Neuronal stem cell (in vitro differentiated cells): ENCODE results near the gene GATAD2B.

Source experiments
- DNase-seq: peaks from one replicate; pipeline ENCODE4 v3.0.0-alpha.2; 2013; ENCODE audit warnings: low spot score
- H2AFZ ChIP-seq: one replicate; pipeline ENCODE4 v1.6.1; 2013; ENCODE audit warnings: mild to moderate bottlenecking, low read length, inconsistent platforms
- H2AK5ac ChIP-seq: 2 replicates; pipeline ENCODE4 v1.6.1; 2013; ENCODE audit warnings: low read depth, mild to moderate bottlenecking, inconsistent platforms, low read length, moderate library complexity, mixed read lengths
- H2BK120ac ChIP-seq: 2 replicates; pipeline ENCODE4 v1.6.1; 2013; ENCODE audit warnings: low read depth, mild to moderate bottlenecking, inconsistent platforms, low read length, moderate library complexity, mixed read lengths
- H2BK12ac ChIP-seq: one replicate; pipeline ENCODE4 v1.6.1; 2013; ENCODE audit warnings: low read length, inconsistent platforms
- H2BK15ac ChIP-seq: 2 replicates; pipeline ENCODE4 v1.6.1; 2013; ENCODE audit warnings: mild to moderate bottlenecking, low read length, inconsistent platforms, mixed read lengths
- H2BK5ac ChIP-seq: one replicate; pipeline ENCODE4 v1.6.1; 2013; ENCODE audit warnings: inconsistent platforms, mild to moderate bottlenecking, low read length, moderate library complexity
- H3K14ac ChIP-seq: one replicate; pipeline ENCODE4 v1.6.1; 2013; ENCODE audit warnings: low read length, inconsistent platforms
- H3K18ac ChIP-seq: 2 replicates; pipeline ENCODE4 v1.6.1; 2013; ENCODE audit warnings: low read length, inconsistent platforms
- H3K23ac ChIP-seq: 2 replicates; pipeline ENCODE4 v1.6.1; 2013; ENCODE audit warnings: low read depth, mild to moderate bottlenecking, mixed read lengths, low read length, inconsistent platforms; ENCODE audit not compliant: poor library complexity
- H3K27ac ChIP-seq: replicated peaks from 3 replicates; pipeline ENCODE4 v1.5.1; 2013; ENCODE audit warnings: low read length, inconsistent platforms
- H3K27me3 ChIP-seq, 3 experiments: 2 replicates each; pipeline ENCODE4 v1.6.1; 2013; ENCODE audit warnings: low read length in 3 of 3, mild to moderate bottlenecking in 2 of 3, inconsistent platforms in 1 of 3, low read depth in 1 of 3, mixed read lengths in 1 of 3, moderate library complexity in 1 of 3; ENCODE audit not compliant: control insufficient read depth in 3 of 3, insufficient read depth in 3 of 3
- H3K36me3 ChIP-seq, 2 donors: replicated peaks in 1 of 2; 2 replicates each; pipeline ENCODE4 v1.6.1; 2013; ENCODE audit warnings: low read length in 2 of 2; ENCODE audit not compliant: control insufficient read depth in 2 of 2, insufficient read depth in 2 of 2
- H3K4ac ChIP-seq: 2 replicates; pipeline ENCODE4 v1.6.1; 2013; ENCODE audit warnings: inconsistent platforms, mild to moderate bottlenecking, low read length, moderate library complexity
- H3K4me1 ChIP-seq, 2 donors: 1 replicate in 1 of 2; 2 replicates in 1 of 2; pipeline ENCODE4 v1.6.1; 2013; ENCODE audit warnings: low read length in 2 of 2, low read depth in 1 of 2; ENCODE audit not compliant: control insufficient read depth in 2 of 2, insufficient read depth in 1 of 2
- H3K4me2 ChIP-seq: one replicate; pipeline ENCODE4 v1.6.1; 2013; ENCODE audit warnings: mild to moderate bottlenecking, low read length, inconsistent platforms; ENCODE audit not compliant: insufficient read depth, poor library complexity, severe bottlenecking
- H3K4me3 ChIP-seq, 2 donors: 2 replicates each; pipeline ENCODE4 v1.5.1; 2013; ENCODE audit warnings: low read length in 2 of 2, mild to moderate bottlenecking in 2 of 2, inconsistent platforms in 1 of 2, moderate library complexity in 1 of 2
- H3K79me1 ChIP-seq: one replicate; pipeline ENCODE4 v1.6.1; 2013; ENCODE audit warnings: low read depth, mild to moderate bottlenecking, inconsistent platforms, low read length, moderate library complexity
- H3K9ac ChIP-seq: one replicate; pipeline ENCODE4 v1.6.1; 2013; ENCODE audit warnings: mild to moderate bottlenecking, low read depth, low read length, inconsistent platforms; ENCODE audit not compliant: poor library complexity
- H3K9me3 ChIP-seq, 2 donors: replicated peaks in 1 of 2; 2 replicates each; pipeline versions ENCODE3 to v1.6.1; 2013; ENCODE audit warnings: low read length in 2 of 2, mild to moderate bottlenecking in 2 of 2, inconsistent platforms in 1 of 2, low read depth in 1 of 2, mixed read lengths in 1 of 2, moderate library complexity in 1 of 2; ENCODE audit not compliant: control insufficient read depth in 2 of 2, insufficient read depth in 1 of 2
- H4K8ac ChIP-seq: one replicate; pipeline ENCODE4 v1.6.1; 2013; ENCODE audit warnings: low read depth, mild to moderate bottlenecking, inconsistent platforms, low read length, moderate library complexity
- H4K91ac ChIP-seq: one replicate; pipeline ENCODE4 v1.6.1; 2013; ENCODE audit warnings: low read length, low read depth, mild to moderate bottlenecking, inconsistent platforms; ENCODE audit not compliant: poor library complexity
- WGBS, 2 donors: extraction: QIAGEN DNeasy Blood & Tissue Kit; methylation state at CpG; one replicate each; pipeline ENCODE4 v1.1.7; 2013; ENCODE audit warnings: missing lambda C conversion rate in 2 of 2, mixed read lengths in 1 of 2; ENCODE audit not compliant: insufficient read length in 2 of 2, insufficient replicate concordance in 1 of 2; ENCODE audit errors: extremely low coverage in 2 of 2; 5-methylcytosine and 5-hydroxymethylcytosine counted together

The GATAD2B gene

GRCh38 chr1:153942766-153943549, 20.2 kb upstream of the GATAD2B start:
- H2BK15ac ChIP-seq, result no peak overlapping the region
- no CpG with 5 or more reads among the region's 11 CpGs for WGBS, 2 donors
- H2AFZ ChIP-seq, result no peak overlapping the region
- no peak overlapping the region for H2BK5ac ChIP-seq
- no peak overlapping the region for H3K18ac ChIP-seq
- no peak overlapping the region for H3K23ac ChIP-seq
- no peak overlapping the region for H3K9ac ChIP-seq
- DNase-seq, result no peak
- no peak overlapping the region for H3K4me2 ChIP-seq
- peaks cover 7 to 13% of the 10 kb centered on the region in 2 donors for H3K4me1 ChIP-seq
- H3K14ac ChIP-seq, result no peak overlapping the region
- H3K4ac ChIP-seq, result no peak overlapping the region
- H2AK5ac ChIP-seq, result no peak overlapping the region
- H2BK120ac ChIP-seq, result no peak overlapping the region
- H3K36me3 ChIP-seq, result peaks cover 3 to 73% of the 10 kb centered on the region in 2 donors
- no peak overlapping the region for H2BK12ac ChIP-seq
- peaks cover 4% of the 10 kb centered on the region for H3K79me1 ChIP-seq
- no peak overlapping the region for H4K8ac ChIP-seq
- H4K91ac ChIP-seq, result no peak overlapping the region
- H3K9me3 ChIP-seq, result no peaks in the 10 kb centered on the region
- peaks cover 0 to 3% (median 0%) of the 10 kb centered on the region in 3 experiments for H3K27me3 ChIP-seq
- peak overlapping the region in 1 of 2 donors; percentile 4 for H3K4me3 ChIP-seq
- no peak overlapping the region for H3K27ac ChIP-seq

- peak overlapping the region; percentile 73 for H2BK12ac ChIP-seq
- no peak overlapping the region for H3K4me3 ChIP-seq
- no peak overlapping the region for H4K91ac ChIP-seq
- no peak overlapping the region for H2BK120ac ChIP-seq
- peaks cover 4% of the 10 kb centered on the region for H3K79me1 ChIP-seq
- H2AFZ ChIP-seq, result no peak overlapping the region
- H3K27ac ChIP-seq, result no peak overlapping the region
- peak overlapping the region; percentile 68 for H3K9ac ChIP-seq
- peak overlapping the region; percentile 53 for H2BK5ac ChIP-seq
- H2AK5ac ChIP-seq, result no peak overlapping the region
- no peak for DNase-seq
- WGBS, 2 donors, result no CpG with 5 or more reads among the region's 34 CpGs
- peak overlapping the region; percentile 73 for H3K23ac ChIP-seq
- peaks cover 0 to 3% (median 0%) of the 10 kb centered on the region in 3 experiments for H3K27me3 ChIP-seq
- no peak overlapping the region for H3K18ac ChIP-seq
- peaks cover 4 to 76% of the 10 kb centered on the region in 2 donors for H3K36me3 ChIP-seq
- peaks cover 7 to 13% of the 10 kb centered on the region in 2 donors for H3K4me1 ChIP-seq
- H3K4me2 ChIP-seq, result no peak overlapping the region
- no peak overlapping the region for H2BK15ac ChIP-seq
- H3K4ac ChIP-seq, result no peak overlapping the region
- H3K14ac ChIP-seq, result peak overlapping the region; percentile 98
- H3K9me3 ChIP-seq, result no peaks in the 10 kb centered on the region
- H4K8ac ChIP-seq, result peak overlapping the region; percentile 82
Measured at GRCh38 chr1:153941826-153942725, 19.3 kb upstream of the GATAD2B start.

- Histone ChIP-seq H3K79me1 (peaks cover 2% of the 10 kb centered on the region), H3K4me3 (no peak overlapping the region), H3K27me3 (peaks cover 0 to 3% (median 0%) of the 10 kb centered on the region in 3 experiments), H2BK120ac (no peak overlapping the region), H3K4ac (peak overlapping the region; percentile 17), H4K91ac (no peak overlapping the region), H3K9ac (no peak overlapping the region), H3K14ac (peak overlapping the region; percentile 49), H3K18ac (no peak overlapping the region), H3K4me2 (no peak overlapping the region), H3K23ac (peak overlapping the region; percentile 50), H2AK5ac (no peak overlapping the region), H2BK12ac (no peak overlapping the region), H2AFZ (no peak overlapping the region), H3K27ac (no peak overlapping the region), H4K8ac (no peak overlapping the region), H3K4me1 (peaks cover 5 to 10% of the 10 kb centered on the region in 2 donors), H2BK15ac (no peak overlapping the region), H3K36me3 (peaks cover 9 to 88% of the 10 kb centered on the region in 2 donors), H2BK5ac (no peak overlapping the region), H3K9me3 (no peaks in the 10 kb centered on the region)
- no peak for DNase-seq
- no CpG with 5 or more reads among the region's 8 CpGs for whole genome bisulfite sequencing, 2 donors
Measured at GRCh38 chr1:153940756-153941155, 18.0 kb upstream of the GATAD2B start.

- H3K36me3 ChIP-seq, result peaks cover 11 to 91% of the 10 kb centered on the region in 2 donors
- WGBS, 2 donors, result no CpG with 5 or more reads among the region's 12 CpGs
- no peak overlapping the region for H2AFZ ChIP-seq
Measured at GRCh38 chr1:153939476-153939875, 16.7 kb upstream of the GATAD2B start.

More at GRCh38 chr1:153939476-153939875, 16.7 kb upstream of the GATAD2B start:
- Histone ChIP-seq H3K9ac (peak overlapping the region; percentile 25), H3K27ac (no peak overlapping the region), H3K27me3 (no peaks in the 10 kb centered on the region), H3K4me3 (no peak overlapping the region), H3K4me1 (no peaks in the 10 kb centered on the region), H3K14ac (no peak overlapping the region), H3K4me2 (no peak overlapping the region), H3K18ac (no peak overlapping the region), H2AK5ac (no peak overlapping the region), H2BK15ac (no peak overlapping the region), H4K91ac (no peak overlapping the region), H4K8ac (no peak overlapping the region), H2BK5ac (no peak overlapping the region), H3K23ac (no peak overlapping the region), H3K4ac (no peak overlapping the region), H3K9me3 (no peaks in the 10 kb centered on the region), H2BK120ac (no peak overlapping the region), H2BK12ac (no peak overlapping the region), H3K79me1 (peaks cover 2% of the 10 kb centered on the region)
- DNase-seq, result no peak
